GM18907 (cell line): ENCODE measurements around the gene ZNF366.
A peak's percentile ranks its signal among the peaks of the same experiment; 100 is the strongest.

Experiments used
- ATAC-seq: cut with Tn5 transposase; IDR thresholded peaks from one replicate; pipeline ENCODE4 v1.9.1; 2021; ENCODE audit warnings: mild to moderate bottlenecking, moderate library complexity; ENCODE audit not compliant: unreplicated experiment

ZNF366 gene

DNA sequence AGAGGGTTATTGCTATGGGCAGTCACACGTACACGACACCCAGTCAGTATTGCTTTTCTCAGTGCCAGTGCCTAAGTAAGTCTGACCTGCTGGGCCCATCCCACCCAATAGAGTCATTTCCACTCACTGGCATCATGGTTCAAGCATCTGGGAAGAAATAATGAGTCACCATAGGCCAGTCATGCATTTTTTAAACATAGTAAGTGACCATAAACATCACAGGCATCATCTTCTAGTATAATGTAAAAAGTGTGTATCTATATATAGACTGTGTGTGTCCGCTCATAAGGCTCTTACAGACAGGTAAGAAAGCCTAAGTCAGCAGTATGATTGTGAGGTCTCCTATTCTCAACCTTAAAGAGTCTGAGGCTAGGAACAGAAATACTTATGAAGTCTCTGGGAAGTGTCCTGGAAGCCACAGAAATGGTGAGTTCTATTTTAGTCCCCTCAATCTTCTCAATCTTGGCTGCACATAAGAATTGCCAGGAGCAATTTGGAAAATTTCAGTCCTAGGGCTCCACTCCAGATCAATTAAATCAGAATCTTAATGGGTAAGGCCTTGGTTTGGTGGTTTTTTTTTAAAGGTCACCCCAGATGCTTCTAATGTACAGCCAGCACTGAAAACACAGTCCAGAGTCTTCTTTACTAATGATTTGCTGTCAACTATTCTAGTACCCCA lies 65.2 kb downstream of the ZNF366 start:
- ATAC-seq, result no peak

DNA sequence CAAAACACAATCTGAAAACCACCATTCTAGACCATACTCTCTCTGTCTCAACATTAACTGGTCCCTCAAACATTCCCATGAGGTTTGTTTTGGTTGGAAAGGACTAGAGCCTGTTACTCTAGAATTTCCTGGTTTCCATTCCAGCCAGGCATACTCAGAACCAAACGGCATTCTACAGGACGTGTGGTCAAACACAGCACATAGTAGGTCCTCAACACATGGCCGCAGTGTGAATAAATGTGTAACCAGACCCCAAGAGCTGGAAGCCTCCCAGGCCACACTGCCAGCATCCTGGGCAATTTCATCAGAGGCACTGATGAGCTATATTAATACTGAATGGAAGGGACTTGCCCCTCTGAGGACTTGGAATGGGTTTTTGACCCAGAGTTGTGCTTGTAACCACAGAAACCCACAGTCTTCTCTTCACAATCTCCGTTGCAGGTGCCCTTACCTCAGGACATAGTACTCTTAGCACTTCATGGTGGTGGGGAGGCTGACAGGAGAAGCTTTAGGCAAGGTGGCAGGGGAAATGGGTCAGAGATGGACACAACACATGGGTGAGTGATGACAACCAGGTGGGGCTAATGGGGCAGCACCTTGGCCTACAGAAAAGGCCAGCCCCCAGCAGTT lies 66.0 kb downstream of the ZNF366 start:
- no peak for ATAC-seq

DNA sequence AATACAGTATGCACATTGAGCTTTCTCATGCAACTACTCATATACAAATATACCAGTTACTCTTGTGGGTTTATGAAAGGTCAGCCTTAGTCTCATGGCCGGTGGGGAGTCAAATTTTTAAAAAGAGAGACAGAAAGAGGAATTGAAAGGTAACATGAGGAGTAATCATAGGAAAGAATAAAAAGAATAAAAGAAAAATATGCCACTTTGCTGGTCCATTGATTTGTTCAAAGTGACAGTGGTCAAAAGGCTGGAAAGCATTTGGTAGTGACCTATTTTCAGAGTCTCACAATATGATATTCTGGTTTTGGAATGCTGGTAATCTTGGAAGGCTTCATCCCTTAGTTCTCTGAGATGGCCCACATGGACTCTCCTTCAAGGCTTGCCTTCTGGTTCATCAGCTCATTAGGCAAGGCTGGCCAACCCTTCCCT lies 67.0 kb downstream of the ZNF366 start:
- ATAC-seq, result peak; percentile 65

DNA sequence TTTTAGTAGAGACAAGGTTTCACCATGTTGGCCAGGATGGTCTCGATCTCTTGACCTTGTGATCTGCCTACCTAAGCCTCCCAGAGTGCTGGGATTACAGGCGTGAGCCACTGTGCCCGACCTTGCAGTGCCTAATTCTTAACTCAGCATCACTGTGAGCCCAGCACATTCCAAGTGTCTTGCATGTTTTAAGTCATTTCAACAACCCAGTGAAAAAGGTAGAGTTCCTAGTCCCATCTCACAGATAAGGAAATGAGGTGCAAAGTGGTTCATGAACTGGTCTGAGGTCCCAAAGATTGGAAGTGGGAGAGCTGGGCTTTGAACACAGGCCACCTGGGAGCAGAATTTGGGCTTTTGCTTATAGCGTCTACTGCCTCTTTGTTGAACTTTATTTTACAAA lies 68.0 kb downstream of the ZNF366 start:
- ATAC-seq, result no peak

DNA sequence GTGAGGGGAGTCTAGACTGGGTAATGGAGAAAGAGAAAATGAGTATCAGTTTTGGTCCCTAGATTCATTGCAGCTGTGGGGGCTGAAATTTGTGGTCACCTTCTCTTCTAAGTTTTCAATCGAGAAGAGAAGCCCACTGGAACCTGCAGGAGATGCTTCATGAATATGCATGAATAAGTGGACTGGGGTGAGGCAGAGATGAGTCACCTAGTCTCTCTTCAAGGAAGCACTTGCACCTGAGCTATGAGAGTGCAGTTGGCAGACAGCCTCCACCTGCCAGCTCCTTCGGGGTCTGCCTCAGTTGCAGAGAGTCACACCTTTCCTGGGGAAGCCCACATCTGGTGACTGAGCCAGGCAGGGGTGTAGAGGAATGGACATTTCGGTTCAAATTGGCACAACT lies 69.1 kb downstream of the ZNF366 start:
- peak; percentile 41 for ATAC-seq

DNA sequence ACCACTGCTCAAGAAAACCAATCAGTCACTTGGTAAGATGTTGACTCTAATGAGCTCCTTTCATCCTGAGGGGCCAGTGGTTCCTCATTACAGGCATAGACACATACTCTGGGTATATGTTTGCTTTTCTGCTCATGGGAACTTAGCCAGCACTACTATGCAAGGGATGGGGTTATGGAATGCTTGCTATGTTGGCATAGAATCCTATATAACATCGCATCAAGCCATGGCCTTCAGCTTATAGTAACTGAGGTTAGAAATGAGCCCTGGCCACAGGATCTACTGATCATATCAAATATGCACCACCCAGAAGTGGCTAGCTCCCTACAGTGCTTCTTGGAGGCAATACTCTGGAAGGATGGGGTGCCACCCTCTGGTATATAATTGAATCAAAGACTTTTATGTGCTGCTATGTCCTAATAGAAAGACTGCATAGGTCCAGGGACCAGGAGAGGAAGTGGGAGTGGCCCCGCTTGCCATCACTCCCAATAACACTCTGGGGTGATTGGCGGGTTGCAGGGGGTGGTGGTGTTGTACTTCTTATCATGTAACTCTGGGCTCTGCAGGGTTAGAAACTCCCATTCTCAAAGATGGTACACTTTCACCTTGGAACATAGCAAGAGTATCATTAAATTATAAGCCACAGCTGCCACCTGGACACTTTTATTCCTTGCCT lies 70.3 kb downstream of the ZNF366 start:
- ATAC-seq, result no peak

DNA sequence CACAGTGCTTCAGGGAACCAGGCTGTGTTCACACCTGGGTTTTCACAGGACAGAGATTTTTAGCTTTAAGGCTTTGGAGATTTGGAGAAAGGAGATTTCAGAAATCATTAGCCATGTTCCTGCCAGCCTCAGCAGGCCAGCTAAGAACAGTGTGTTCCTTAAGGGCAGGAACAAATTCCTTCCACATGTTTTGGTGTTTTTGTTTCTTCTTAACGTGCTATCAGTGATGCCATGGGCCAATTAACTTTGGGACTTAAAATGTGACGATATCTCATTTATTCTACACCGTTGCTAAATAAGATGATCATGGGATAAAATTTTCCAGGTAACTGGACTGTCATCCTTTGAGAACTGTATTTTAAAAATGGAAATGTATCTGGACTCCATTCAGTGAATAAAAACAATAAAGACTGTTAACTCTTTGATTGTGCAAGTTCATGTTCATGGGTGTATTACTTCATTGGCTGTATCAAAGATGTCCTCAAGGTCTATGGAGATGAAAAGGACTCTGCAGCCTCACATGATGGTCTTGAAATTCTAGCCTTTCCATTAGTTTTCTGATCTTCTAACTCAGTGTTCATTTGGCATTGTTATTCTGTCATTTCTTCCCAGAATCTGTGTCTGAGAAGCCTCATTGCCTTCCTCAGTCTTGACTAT lies 72.3 kb downstream of the ZNF366 start:
- ATAC-seq, result no peak

DNA sequence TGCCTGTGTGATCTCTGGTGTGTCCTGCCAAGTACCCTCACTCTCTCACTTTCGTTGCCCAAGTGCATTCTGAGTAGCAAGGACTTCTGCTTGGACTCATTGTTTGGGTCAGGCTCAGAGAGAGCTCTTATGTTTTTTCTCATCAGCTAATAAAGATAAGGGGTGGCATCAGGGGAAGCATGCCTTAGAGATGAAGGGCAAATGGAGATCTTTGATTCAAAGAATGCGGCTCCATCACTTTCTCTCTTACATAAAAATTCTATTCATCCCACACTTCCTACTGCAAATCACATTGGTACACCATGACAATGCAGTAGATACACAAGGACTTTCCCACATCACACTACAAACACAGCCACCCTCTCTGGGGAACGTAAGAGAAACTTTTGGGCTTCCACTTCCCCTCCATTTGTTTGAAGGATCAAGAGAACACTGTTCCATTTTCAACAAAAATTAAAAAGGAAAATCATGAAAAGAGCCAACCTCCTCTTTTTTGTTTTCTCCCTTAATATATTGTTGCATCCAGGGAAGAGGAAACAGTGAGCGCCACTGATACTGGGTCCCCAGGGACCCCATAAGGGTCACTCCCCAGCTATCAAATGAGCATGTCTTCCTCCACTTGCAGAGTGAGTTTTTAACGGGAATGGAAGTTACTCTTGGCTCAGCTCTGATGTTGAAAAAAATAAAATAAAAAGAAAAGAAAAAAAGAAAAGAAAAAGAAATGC lies 73.0 kb downstream of the ZNF366 start:
- no peak for ATAC-seq

DNA sequence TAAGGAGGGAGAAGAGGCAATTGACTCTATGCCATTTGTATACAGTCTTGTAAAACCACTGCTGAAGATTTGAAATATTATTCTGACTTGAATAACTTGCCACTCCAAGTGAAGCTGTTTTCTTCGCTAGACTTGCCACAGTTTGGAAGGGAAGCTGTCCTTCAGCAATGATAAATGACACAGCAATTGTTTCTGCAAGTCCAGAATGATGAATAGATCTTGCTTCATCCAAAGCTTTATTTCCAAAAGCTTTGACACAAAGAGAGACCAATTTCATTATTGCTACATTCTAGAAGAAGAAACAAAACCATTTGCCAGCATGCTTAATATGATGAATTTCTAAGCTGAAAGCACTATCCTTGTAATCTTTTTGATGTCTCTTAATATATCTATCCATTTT lies 73.7 kb downstream of the ZNF366 start:
- no peak for ATAC-seq

DNA sequence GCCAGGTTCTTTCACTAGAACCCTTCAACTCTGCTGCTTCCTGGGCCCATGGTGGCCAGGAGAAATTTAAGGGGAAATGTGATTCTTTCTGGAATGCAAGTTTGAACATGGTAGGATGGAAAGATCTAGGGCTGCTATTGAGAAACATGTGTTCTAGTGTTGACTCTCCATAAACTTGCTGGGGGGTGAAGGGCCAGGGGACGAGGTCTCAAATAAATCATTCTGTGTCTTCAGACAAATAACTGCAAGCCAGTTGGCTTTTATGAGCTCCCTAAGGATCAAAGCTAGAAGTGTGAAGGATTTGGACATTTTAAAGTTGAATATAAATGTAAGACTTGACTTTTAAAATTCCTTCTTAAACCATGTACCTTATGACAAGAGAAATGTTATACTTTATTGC lies 78.5 kb downstream of the ZNF366 start:
- ATAC-seq, result no peak

DNA sequence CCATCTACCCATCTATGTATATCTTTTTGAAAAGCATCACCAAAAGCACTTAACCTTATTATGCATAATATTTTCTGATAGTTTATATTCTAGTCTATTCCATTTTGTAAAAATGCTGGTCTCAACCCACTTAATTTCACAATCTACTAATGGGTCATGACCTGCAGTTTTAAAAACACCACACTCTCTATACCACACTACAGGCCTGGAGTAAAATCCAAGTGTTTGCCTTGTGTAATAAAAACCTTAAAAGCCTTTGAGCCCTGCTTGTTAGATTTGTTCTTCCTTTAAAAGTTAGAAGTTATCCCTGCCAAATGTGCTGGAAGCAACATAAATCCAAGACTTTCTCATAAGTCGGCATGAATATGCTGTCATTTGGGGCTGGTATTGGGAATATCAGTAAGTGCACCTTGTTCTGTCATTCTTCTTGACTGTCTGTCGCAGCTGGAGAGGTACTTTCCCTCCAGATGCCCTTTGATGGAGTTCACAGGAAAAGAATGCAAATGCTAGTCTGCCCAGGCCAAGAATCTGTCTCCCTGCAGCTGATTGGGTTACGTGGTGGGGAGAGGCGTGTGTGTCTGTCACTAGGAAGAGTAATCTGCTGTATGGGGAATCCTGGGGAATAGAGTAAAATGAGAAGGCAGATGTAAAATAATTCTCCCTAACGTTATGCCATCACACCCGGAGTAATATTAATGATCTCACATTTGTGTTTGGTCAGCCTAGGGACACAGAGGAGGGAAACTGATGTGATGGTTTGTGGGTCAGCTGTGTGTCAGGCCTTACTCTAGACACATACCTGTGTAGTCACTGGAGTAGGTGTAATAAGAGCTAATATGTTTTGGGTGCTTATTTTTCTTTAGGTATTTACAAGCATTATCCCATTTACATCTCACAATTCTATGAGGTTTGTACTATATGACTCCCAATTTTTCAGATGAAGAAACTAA lies 79.4 kb downstream of the ZNF366 start:
- no peak for ATAC-seq

DNA sequence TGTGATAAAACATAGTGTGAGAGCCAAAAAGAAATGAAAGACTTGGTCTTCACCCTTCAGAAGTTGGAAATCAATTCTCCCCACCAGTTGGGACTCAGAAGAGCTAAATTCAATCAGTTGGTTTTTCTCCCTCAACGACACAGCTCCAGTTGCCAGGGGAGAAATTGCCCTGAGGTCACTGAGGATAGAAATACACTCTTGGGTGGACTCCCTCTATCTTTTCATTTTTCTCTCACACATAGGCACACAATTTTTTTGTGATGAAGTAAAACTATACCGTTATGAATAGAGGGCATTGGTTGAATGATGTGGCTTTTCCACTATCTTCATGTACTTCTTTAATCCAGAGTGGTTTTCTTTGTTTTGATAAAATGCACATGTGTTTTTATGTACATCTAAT lies 80.2 kb downstream of the ZNF366 start:
- no peak for ATAC-seq

DNA sequence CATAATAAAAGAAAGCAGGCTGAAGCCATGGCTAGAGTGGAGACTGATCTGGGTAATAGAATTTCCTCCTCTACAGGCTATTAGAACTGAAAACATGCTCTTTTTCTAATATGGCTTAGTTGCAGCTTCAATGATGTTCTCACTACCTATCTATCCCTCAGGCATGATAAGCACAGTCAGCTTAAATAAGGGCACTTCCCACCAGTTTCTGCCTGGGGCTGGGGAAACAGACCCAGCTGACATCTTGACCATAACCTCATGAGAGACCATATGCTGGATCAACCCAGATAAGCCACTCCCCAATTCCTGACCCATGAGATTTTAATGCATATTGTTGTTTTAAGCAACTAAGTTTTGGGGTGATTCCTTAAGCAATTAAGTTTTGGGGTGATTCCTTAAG lies 81.2 kb downstream of the ZNF366 start:
- no peak for ATAC-seq

DNA sequence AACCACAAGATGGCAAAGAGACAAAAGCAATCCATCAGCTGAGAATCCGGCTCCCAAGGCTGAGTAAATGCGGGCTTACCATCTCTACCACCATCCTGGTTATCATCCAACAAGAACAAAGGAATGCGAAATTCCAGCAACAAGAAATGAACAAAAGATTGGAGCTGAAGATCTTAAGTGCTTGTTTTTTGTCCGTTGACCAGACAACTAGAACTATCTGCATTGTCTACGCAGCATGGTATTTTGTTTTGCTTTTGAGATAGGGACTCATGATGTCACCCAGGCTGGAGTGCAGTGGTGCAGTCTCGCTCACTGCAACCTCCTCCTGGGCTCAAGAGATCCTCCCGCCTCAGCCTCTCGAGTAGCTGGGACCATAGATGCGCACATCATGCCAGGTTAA lies 88.9 kb downstream of the ZNF366 start:
- ATAC-seq, result no peak

DNA sequence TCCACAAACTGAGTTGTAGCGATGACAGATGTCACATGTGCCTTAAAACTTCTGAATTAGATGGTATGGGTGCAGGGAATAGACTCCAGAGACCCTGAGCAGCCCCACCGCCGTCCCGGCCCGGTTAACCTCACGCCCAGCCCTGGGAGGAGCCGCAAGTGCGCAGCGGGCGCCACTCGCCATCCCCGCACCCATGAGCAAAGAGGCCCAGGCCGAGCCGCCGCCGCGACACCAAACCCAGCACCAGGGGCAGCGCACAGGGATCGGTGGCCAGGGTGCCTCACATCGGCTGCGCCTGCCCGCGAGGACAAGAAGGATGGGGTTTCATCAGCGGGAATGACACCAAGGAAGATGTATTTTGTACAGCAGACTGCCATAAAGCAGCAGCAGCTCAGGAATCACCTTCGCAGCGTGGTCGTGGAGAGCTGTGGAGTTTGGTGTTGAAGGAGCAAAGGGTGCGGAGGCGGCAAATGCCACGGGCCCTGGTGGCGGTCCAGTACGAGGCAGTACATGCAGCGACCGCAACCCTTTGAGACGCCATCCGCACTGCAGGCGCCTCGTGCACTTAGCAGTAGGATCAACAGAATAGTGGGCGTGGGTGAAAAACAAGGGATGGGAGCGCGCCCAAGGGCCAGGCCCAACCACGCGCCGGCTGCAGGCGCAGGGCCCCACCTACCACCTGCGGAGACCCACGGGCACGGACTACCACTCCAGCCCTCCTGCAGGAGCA lies 89.7 kb downstream of the ZNF366 start:
- no peak for ATAC-seq

DNA sequence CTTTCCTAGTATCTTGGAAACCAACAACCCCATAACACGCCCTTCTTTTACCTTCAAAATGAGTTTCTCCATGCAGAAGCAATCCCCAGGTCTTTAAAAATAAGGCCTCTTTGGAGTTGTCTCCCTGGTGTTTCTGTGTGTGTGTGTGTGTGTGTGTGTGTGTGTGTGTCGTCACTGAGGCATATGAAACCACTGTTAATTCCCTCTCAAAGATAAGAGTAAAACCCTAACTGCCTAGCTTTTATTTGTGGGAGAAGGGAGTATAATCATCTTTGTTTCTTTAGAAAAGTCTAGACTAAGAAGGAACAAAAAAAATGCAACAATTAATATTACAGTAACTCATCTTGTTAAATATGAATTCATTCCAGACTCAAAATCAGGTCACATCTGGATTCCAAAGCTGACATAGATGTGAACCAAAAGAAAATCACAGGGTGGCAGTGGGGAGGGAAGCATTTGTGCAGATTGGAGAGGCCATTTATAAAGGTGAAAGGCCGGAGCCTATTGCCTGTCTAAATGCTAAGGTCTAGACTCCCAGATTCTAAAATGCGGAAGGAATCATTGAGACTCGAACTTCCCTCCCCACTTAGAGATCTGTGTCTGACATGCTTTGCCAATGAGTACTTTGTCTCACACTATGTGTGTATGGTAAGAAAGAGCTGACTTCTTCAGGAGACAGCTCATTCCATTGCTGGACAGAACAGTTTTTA lies 91.4 kb downstream of the ZNF366 start:
- no peak for ATAC-seq

DNA sequence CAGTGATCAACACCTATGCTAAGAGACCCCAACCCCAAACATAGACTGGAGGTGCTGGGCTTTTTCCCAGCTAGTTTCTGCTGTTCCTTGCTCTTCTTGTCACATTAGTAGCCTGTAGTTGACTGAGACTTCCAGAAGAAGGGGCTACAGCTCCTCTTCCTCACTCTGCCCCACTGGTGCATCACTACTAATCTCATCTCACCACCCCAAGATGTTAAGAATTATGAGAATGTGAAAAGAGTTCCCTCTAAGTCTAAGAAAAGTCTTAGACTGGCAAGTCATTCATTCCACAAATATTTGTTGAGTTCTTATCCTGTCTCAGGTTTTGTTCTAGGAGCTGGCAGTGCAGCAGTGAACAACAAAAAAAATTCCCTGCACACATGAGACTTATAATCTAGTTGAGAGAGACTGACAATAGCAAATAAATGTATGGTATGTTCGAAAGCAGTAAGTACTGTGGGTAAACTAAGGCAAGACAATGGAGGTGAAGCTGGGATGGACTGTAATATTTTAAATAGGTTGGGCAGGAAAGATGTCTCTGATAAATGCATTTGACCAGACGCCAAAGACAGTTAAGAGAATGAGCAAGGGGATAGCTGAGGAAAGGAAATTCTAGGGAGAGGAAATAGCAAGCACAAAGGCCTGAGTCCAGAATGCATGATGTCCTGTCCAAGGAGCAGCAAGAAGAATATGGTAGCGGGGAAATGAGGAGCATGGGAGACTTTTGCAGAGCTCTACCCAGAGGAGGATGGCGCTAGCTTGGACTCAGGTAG lies 94.7 kb downstream of the ZNF366 start:
- no peak for ATAC-seq

DNA sequence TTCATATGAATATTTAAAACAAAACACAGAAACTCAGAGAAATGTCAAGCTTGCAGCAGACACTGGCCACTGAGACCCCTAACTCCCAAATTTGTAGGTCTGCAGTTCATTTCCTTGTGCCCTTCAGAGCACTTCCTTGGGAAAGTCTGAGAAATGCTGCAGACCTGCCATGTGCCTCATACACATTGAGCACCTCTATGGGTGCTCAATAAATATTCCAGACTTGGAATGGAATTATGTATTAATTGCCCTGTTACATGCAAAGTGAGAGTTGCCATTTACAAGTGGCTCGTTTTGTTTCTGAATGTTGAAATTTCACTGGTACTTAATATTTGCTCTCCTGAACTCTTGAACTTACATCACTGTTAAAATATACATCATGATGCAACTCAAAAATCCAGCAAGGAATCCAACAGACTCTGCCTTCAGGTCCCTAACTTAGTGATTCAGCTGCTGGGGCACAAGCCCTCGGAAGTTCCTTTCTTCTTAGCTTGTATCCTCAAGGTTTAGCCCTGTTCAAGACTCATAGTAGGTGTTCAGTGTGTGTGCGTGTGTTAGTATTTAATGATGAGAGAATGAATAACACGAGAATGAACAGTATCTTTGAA lies 96.4 kb downstream of the ZNF366 start:
- ATAC-seq, result no peak
